Activated CD8-positive, alpha-beta T cell treated with anti-CD3 and anti-CD28 coated beads for 36 hours (primary cell): Measurements from ENCODE around the gene PTPRD. TPM values are rescaled to one million over a fixed set of nuclear protein-coding genes. Genes with fewer than 3 reads are reported as not detected.

Source experiments
- ATAC-seq: fragments of 200-7000 bp; cut with Tn5 transposase; one replicate; pipeline ENCODE4 v1.10.0; 2021; ENCODE audit warnings: mild to moderate bottlenecking, moderate library complexity
- CTCF ChIA-PET: fragments of 350-600 bp; sonication (Branson Sonifier 250); formaldehyde crosslinking; loops from one replicate; lab custom pipeline; 2021; ENCODE audit warnings: antibody characterized with exemption; lab: Charles Lee
- POLR2A ChIA-PET: fragments of 350-600 bp; sonication (Branson Sonifier 250); formaldehyde crosslinking; loops from one replicate; lab custom pipeline; 2021; ENCODE audit warnings: antibody characterized with exemption; lab: Charles Lee
- DNase-seq: peaks from one replicate; pipeline ENCODE4 v3.0.0-alpha.2; 2020
- H3K27ac Mint-ChIP-seq: one replicate; pipeline ENCODE4 v1.8.0; 2021; ENCODE audit warnings: mild to moderate bottlenecking, mixed read lengths
- H3K27me3 Mint-ChIP-seq: one replicate; pipeline ENCODE4 v1.8.0; 2021; ENCODE audit warnings: mixed read lengths
- H3K36me3 Mint-ChIP-seq: one replicate; pipeline ENCODE4 v1.8.0; 2021; ENCODE audit warnings: low read depth, mixed read lengths
- H3K4me1 Mint-ChIP-seq: one replicate; pipeline ENCODE4 v1.8.0; 2021; ENCODE audit warnings: low read depth, mixed read lengths
- H3K4me3 Mint-ChIP-seq: one replicate; pipeline ENCODE4 v1.8.0; 2021; ENCODE audit warnings: mild to moderate bottlenecking, moderate library complexity, mixed read lengths
- H3K9me3 Mint-ChIP-seq: one replicate; pipeline ENCODE4 v1.8.0; 2021; ENCODE audit warnings: mixed read lengths
- intact Hi-C: fragments of 100-400 bp; cut with micrococcal nuclease; formaldehyde crosslinking; loops from one replicate; pipeline ENCODE4 v1.10.0; 2022
- total RNA-seq, 2 experiments: library from RNA; stranded (reverse); gene quantifications; one replicate each; pipeline ENCODE4 v1.2.3, GENCODE V29; 2021
- TF ChIP-seq, protein P1 (sequence below): fragments of 200-600 bp; IDR thresholded peaks from one replicate; pipeline ENCODE4 v1.8.0; 2022; ENCODE audit warnings: antibody characterized with exemption, mild to moderate bottlenecking

PTPRD gene
- total RNA-seq, 2 experiments from 2014 or later: not detected

- ATAC-seq: no peak
- ChIA-PET CTCF (no interaction called here), POLR2A (no interaction called here)
Observed at GRCh38 chr9:10331157-10331556, 281.6 kb downstream of the PTPRD start.

DNA sequence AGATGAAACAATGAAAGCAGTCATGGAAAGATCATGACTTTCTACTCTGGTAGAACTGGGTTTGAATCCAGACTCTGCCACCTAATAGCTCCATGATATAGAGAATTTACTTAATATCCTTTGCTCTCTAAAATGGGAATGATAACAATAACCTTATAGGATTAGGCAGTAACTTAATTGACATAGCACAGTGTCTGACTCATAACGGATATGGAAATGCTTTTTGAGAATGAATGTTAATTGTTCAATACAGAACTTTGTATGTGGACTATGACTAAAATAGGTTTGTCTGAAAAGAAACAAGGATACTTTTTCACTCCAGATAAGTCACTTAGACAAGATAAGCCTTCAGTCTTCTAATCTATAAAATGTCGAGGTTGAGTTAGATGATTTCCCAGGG is 330.7 kb downstream of the PTPRD start:
- CTCF ChIA-PET: no interaction called here
- H3K36me3 Mint-ChIP-seq: no peaks in the 10 kb centered on the region
- peaks cover 5% of the 10 kb centered on the region for H3K9me3 Mint-ChIP-seq
- no peaks in the 10 kb centered on the region for H3K27me3 Mint-ChIP-seq
- H3K4me1 Mint-ChIP-seq: no peaks in the 10 kb centered on the region
- TF ChIP-seq, protein P1, sequence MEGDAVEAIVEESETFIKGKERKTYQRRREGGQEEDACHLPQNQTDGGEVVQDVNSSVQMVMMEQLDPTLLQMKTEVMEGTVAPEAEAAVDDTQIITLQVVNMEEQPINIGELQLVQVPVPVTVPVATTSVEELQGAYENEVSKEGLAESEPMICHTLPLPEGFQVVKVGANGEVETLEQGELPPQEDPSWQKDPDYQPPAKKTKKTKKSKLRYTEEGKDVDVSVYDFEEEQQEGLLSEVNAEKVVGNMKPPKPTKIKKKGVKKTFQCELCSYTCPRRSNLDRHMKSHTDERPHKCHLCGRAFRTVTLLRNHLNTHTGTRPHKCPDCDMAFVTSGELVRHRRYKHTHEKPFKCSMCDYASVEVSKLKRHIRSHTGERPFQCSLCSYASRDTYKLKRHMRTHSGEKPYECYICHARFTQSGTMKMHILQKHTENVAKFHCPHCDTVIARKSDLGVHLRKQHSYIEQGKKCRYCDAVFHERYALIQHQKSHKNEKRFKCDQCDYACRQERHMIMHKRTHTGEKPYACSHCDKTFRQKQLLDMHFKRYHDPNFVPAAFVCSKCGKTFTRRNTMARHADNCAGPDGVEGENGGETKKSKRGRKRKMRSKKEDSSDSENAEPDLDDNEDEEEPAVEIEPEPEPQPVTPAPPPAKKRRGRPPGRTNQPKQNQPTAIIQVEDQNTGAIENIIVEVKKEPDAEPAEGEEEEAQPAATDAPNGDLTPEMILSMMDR: no peak
- ATAC-seq (no peak), DNase-seq (no peak)
- no peak overlapping the region for H3K27ac Mint-ChIP-seq
- POLR2A ChIA-PET: no interaction called here
- intact Hi-C loops: no loop called here
- no peak overlapping the region for H3K4me3 Mint-ChIP-seq

More at GRCh38 chr9:10331157-10331556, 281.6 kb downstream of the PTPRD start:
- TF ChIP-seq, protein P1: no peak
- peaks cover 13% of the 10 kb centered on the region for H3K9me3 Mint-ChIP-seq
- no peak overlapping the region for H3K4me3 Mint-ChIP-seq
- H3K27me3 Mint-ChIP-seq: no peaks in the 10 kb centered on the region
- no peak for DNase-seq
- intact Hi-C loops: no loop called here
- no peaks in the 10 kb centered on the region for H3K4me1 Mint-ChIP-seq
- no peak overlapping the region for H3K27ac Mint-ChIP-seq
- H3K36me3 Mint-ChIP-seq: no peaks in the 10 kb centered on the region

GRCh38 chr9:10274988-10275387 is 337.8 kb downstream of the PTPRD start:
- no peak for DNase-seq
- no peak overlapping the region for H3K27ac Mint-ChIP-seq
- H3K36me3 Mint-ChIP-seq: no peaks in the 10 kb centered on the region
- TF ChIP-seq, protein P1: no peak
- H3K4me1 Mint-ChIP-seq: no peaks in the 10 kb centered on the region
- intact Hi-C loops: no loop called here
- no peak overlapping the region for H3K4me3 Mint-ChIP-seq
- CTCF ChIA-PET: no interaction called here
- H3K27me3 Mint-ChIP-seq: no peaks in the 10 kb centered on the region
- no peak for ATAC-seq
- POLR2A ChIA-PET: no interaction called here
- peaks cover 6% of the 10 kb centered on the region for H3K9me3 Mint-ChIP-seq

- no peaks in the 10 kb centered on the region for H3K36me3 Mint-ChIP-seq
- no peak overlapping the region for H3K27ac Mint-ChIP-seq
- TF ChIP-seq, protein P1: no peak
- ATAC-seq: no peak
- no peak for DNase-seq
- no peak overlapping the region for H3K4me3 Mint-ChIP-seq
- no peaks in the 10 kb centered on the region for H3K4me1 Mint-ChIP-seq
- POLR2A ChIA-PET: no interaction called here
- H3K27me3 Mint-ChIP-seq: no peaks in the 10 kb centered on the region
- peaks cover 5% of the 10 kb centered on the region for H3K9me3 Mint-ChIP-seq
- CTCF ChIA-PET: no interaction called here
- intact Hi-C loops: no loop called here
Observed at GRCh38 chr9:10274175-10274574, 338.6 kb downstream of the PTPRD start.

DNA sequence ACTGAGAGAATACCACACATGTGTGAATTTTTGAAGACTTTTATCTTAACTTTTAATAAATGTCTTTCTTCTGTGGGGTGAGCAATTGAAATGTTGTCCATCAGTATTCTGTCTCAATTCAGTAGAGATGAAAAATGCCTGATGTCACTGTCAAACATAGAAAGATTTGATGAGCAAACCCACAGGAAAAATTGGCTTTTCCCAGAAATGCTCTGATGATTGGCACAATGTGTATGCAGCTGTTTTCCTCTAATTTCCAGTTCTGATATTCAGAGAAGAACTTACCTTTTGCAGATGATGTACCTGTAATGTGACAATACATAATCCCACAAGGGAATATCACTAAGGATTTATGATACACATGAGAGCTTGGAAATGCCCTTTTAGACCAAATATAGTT is 340.0 kb downstream of the PTPRD start:
- no peaks in the 10 kb centered on the region for H3K4me1 Mint-ChIP-seq
- intact Hi-C loops: no loop called here

More for the DNA sequence above, 340.0 kb downstream of the PTPRD start:
- ChIA-PET POLR2A (no interaction called here), CTCF (no interaction called here)
- no peak overlapping the region for H3K27ac Mint-ChIP-seq
- H3K4me3 Mint-ChIP-seq: no peak overlapping the region
- H3K36me3 Mint-ChIP-seq: no peaks in the 10 kb centered on the region
- TF ChIP-seq, protein P1: no peak
- ATAC-seq: no peak
- H3K27me3 Mint-ChIP-seq: no peaks in the 10 kb centered on the region
- DNase-seq: no peak
- H3K9me3 Mint-ChIP-seq: peaks cover 2% of the 10 kb centered on the region
